CD8-positive, alpha-beta memory T cell (primary cell): ENCODE measurements around the gene NKAIN2. TPM values are rescaled to one million over a fixed set of nuclear protein-coding genes. Genes with fewer than 3 reads are reported as not detected.

Experiments
- CTCF ChIA-PET: fragments of 350-600 bp; sonication (Branson Sonifier 250); formaldehyde crosslinking; loops from one replicate; lab custom pipeline; 2021; ENCODE audit warnings: antibody characterized with exemption; lab: Charles Lee
- POLR2A ChIA-PET: fragments of 350-600 bp; sonication (Branson Sonifier 250); formaldehyde crosslinking; loops from one replicate; lab custom pipeline; 2021; ENCODE audit warnings: antibody characterized with exemption; lab: Charles Lee
- DNase-seq, 5 donors: peaks; one replicate each; pipeline versions ENCODE4 v3.0.0 to v3.0.0-alpha.2; 2020 to 2022; ENCODE audit warnings: mixed read lengths in 1 of 5
- H3K27ac ChIP-seq: one replicate; pipeline ENCODE4 v1.7.0; 2013; ENCODE audit warnings: low read depth, mild to moderate bottlenecking, low read length, moderate library complexity
- H3K27me3 ChIP-seq: 2 replicates; pipeline ENCODE4 v1.7.0; 2013; ENCODE audit warnings: low read length, mild to moderate bottlenecking; ENCODE audit not compliant: insufficient read depth, poor library complexity, severe bottlenecking
- H3K36me3 ChIP-seq: 2 replicates; pipeline ENCODE4 v1.7.0; 2013; ENCODE audit warnings: mild to moderate bottlenecking, low read length, moderate library complexity; ENCODE audit not compliant: insufficient read depth
- H3K4me1 ChIP-seq: 2 replicates; pipeline ENCODE4 v1.7.0; 2013; ENCODE audit warnings: mild to moderate bottlenecking, low read length, moderate library complexity; ENCODE audit not compliant: insufficient read depth
- H3K4me3 ChIP-seq: 2 replicates; pipeline ENCODE4 v1.7.0; 2013; ENCODE audit warnings: mild to moderate bottlenecking, low read length
- H3K9me3 ChIP-seq: 2 replicates; pipeline ENCODE4 v1.7.0; 2013; ENCODE audit warnings: mild to moderate bottlenecking, low read length
- H3K27ac Mint-ChIP-seq, 8 donors: one replicate each; pipeline ENCODE4 v1.8.0; 2020 to 2021; ENCODE audit warnings: mixed read lengths in 8 of 8, mild to moderate bottlenecking in 6 of 8, inconsistent platforms in 3 of 8, moderate library complexity in 3 of 8
- H3K27me3 Mint-ChIP-seq, 2 donors: one replicate each; pipeline ENCODE4 v1.8.0; 2020 to 2021; ENCODE audit warnings: mixed read lengths in 2 of 2, mild to moderate bottlenecking in 1 of 2, moderate library complexity in 1 of 2
- H3K36me3 Mint-ChIP-seq, 3 donors: one replicate each; pipeline ENCODE4 v1.8.0; 2020 to 2021; ENCODE audit warnings: mixed read lengths in 3 of 3, inconsistent platforms in 1 of 3, mild to moderate bottlenecking in 1 of 3
- H3K4me1 Mint-ChIP-seq, 3 donors: one replicate each; pipeline ENCODE4 v1.8.0; 2020 to 2021; ENCODE audit warnings: mixed read lengths in 3 of 3, inconsistent platforms in 1 of 3, mild to moderate bottlenecking in 1 of 3
- H3K4me3 Mint-ChIP-seq, 7 donors: one replicate each; pipeline ENCODE4 v1.8.0; 2020 to 2021; ENCODE audit warnings: mixed read lengths in 7 of 7, mild to moderate bottlenecking in 6 of 7, moderate library complexity in 4 of 7, inconsistent platforms in 2 of 7
- H3K9me3 Mint-ChIP-seq, 5 donors: one replicate each; pipeline ENCODE4 v1.8.0; 2020 to 2022; ENCODE audit warnings: mixed read lengths in 5 of 5, mild to moderate bottlenecking in 3 of 5, moderate library complexity in 2 of 5, inconsistent platforms in 1 of 5
- polyA plus RNA-seq: library from polyadenylated mRNA; unstranded; fragments of 300-500 nt; fragmentation: Illumina TruSeq; gene quantifications from one replicate; pipeline ENCODE4 v1.2.3, GENCODE V29; 2021
- total RNA-seq, 2 experiments: library from RNA; stranded (reverse); gene quantifications; one replicate each; pipeline ENCODE4 v1.2.3, GENCODE V29; 2021

The NKAIN2 gene
- total and polyA plus RNA-seq, 3 experiments from 2014 or later: not detected

- H3K9me3 Mint-ChIP-seq: peaks cover 0 to 9% (median 5%) of the 10 kb centered on the region in 5 donors
- no peak overlapping the region for H3K4me3 Mint-ChIP-seq
- CTCF ChIA-PET: no interaction called here
- no peak overlapping the region for H3K27ac ChIP-seq
- no peaks in the 10 kb centered on the region for H3K27me3 ChIP-seq
- DNase-seq: no peak
- no peaks in the 10 kb centered on the region for H3K4me1 ChIP-seq
- H3K36me3 Mint-ChIP-seq: no peaks in the 10 kb centered on the region
- no peaks in the 10 kb centered on the region for H3K36me3 ChIP-seq
- H3K4me1 Mint-ChIP-seq: no peaks in the 10 kb centered on the region
- no peak overlapping the region for H3K27ac Mint-ChIP-seq
- peaks cover 0 to 2% of the 10 kb centered on the region in 2 donors for H3K27me3 Mint-ChIP-seq
- POLR2A ChIA-PET: no interaction called here
- H3K9me3 ChIP-seq: no peaks in the 10 kb centered on the region
- no peak overlapping the region for H3K4me3 ChIP-seq
These were observed 629.9 kb downstream of the NKAIN2 start for GRCh38 chr6:124433387-124434160.

- Mint-ChIP-seq H3K4me3 (no peak overlapping the region), H3K9me3 (peaks cover 0 to 9% (median 4%) of the 10 kb centered on the region in 5 donors), H3K36me3 (no peaks in the 10 kb centered on the region), H3K27ac (no peak overlapping the region), H3K4me1 (no peaks in the 10 kb centered on the region), H3K27me3 (peaks cover 0 to 2% of the 10 kb centered on the region in 2 donors)
- H3K4me1 ChIP-seq: no peaks in the 10 kb centered on the region
- CTCF ChIA-PET: no interaction called here
- POLR2A ChIA-PET: no interaction called here
- H3K27me3 ChIP-seq: no peaks in the 10 kb centered on the region
- H3K27ac ChIP-seq: no peak overlapping the region
- H3K36me3 ChIP-seq: no peaks in the 10 kb centered on the region
- DNase-seq: no peak
- no peak overlapping the region for H3K4me3 ChIP-seq
- H3K9me3 ChIP-seq: no peaks in the 10 kb centered on the region
These were observed 630.8 kb downstream of the NKAIN2 start for GRCh38 chr6:124434421-124434820.

- no peaks in the 10 kb centered on the region for H3K36me3 ChIP-seq
- no peaks in the 10 kb centered on the region for H3K9me3 ChIP-seq
- H3K4me3 ChIP-seq: no peak overlapping the region
- no peaks in the 10 kb centered on the region for H3K27me3 ChIP-seq
- Mint-ChIP-seq H3K4me1 (no peaks in the 10 kb centered on the region), H3K9me3 (peaks cover 0 to 5% (median 4%) of the 10 kb centered on the region in 5 donors), H3K4me3 (no peak overlapping the region), H3K27me3 (peaks cover 0 to 2% of the 10 kb centered on the region in 2 donors), H3K27ac (no peak overlapping the region), H3K36me3 (no peaks in the 10 kb centered on the region)
- POLR2A ChIA-PET: no interaction called here
- DNase-seq: no peak
- H3K27ac ChIP-seq: no peak overlapping the region
- H3K4me1 ChIP-seq: no peaks in the 10 kb centered on the region
- CTCF ChIA-PET: no interaction called here
These were observed 633.1 kb downstream of the NKAIN2 start for GRCh38 chr6:124436803-124437202.

- no peaks in the 10 kb centered on the region for H3K9me3 ChIP-seq
- H3K4me3 ChIP-seq: no peak overlapping the region
- no peaks in the 10 kb centered on the region for H3K4me1 ChIP-seq
- Mint-ChIP-seq H3K36me3 (no peaks in the 10 kb centered on the region), H3K27me3 (peaks cover 0 to 2% of the 10 kb centered on the region in 2 donors), H3K27ac (no peak overlapping the region), H3K9me3 (peaks cover 0 to 13% (median 2%) of the 10 kb centered on the region in 5 donors), H3K4me3 (no peak overlapping the region), H3K4me1 (no peaks in the 10 kb centered on the region)
- ChIA-PET POLR2A (no interaction called here), CTCF (no interaction called here)
- no peak overlapping the region for H3K27ac ChIP-seq
- DNase-seq: no peak
- no peaks in the 10 kb centered on the region for H3K36me3 ChIP-seq
- no peaks in the 10 kb centered on the region for H3K27me3 ChIP-seq
These were observed 634.9 kb downstream of the NKAIN2 start for GRCh38 chr6:124438546-124439065.

DNA sequence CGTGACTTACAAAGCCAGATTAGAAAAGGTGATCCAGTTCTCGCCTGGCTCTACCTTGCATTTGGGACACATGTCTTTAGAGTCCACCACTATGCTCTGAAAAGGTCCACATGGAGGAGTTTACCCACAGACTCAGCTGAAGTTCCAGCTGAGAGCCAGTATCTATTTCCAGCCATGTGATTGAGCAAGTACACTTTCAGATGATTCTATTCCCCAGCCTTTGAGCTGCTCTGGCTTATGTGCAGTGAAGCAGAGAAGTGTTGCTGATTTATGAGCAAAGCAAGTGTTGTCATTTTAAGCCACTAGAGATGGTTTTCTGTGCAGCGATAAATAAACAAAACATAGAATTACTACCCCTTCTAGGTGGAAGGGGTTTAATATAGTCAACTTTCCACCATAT, 637.8 kb downstream of the NKAIN2 start:
- Mint-ChIP-seq H3K4me3 (no peak overlapping the region), H3K27ac (no peak overlapping the region), H3K9me3 (peaks cover 0 to 13% (median 0%) of the 10 kb centered on the region in 5 donors), H3K4me1 (no peaks in the 10 kb centered on the region), H3K36me3 (no peaks in the 10 kb centered on the region), H3K27me3 (peaks cover 0 to 2% of the 10 kb centered on the region in 2 donors)
- DNase-seq: no peak
- Histone ChIP-seq H3K27me3 (no peaks in the 10 kb centered on the region), H3K36me3 (no peaks in the 10 kb centered on the region), H3K9me3 (no peaks in the 10 kb centered on the region), H3K27ac (no peak overlapping the region), H3K4me3 (no peak overlapping the region), H3K4me1 (no peaks in the 10 kb centered on the region)
- ChIA-PET CTCF (no interaction called here), POLR2A (no interaction called here)

DNA sequence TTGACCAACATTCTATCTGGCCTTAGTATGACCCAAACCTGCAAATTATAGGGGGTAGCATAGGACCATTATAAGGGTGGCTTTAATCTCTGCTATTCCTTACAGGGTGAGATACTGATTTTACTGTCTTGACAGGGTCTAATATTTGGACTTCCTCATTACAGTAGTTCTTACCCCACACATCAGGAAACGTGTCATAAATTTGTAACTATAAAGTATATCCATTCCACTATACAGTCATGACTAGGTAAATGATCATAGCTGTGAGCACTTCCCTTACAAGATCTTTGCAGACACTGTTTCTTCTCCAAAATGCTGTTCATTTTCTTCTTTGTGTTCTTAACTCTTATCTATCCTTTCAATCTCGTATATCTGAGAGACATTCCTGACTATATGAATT, 639.9 kb downstream of the NKAIN2 start:
- H3K4me3 Mint-ChIP-seq: no peak overlapping the region
- H3K9me3 Mint-ChIP-seq: peaks cover 0 to 13% (median 1%) of the 10 kb centered on the region in 5 donors
- no peaks in the 10 kb centered on the region for H3K36me3 Mint-ChIP-seq
- no peak overlapping the region for H3K27ac Mint-ChIP-seq
- ChIA-PET POLR2A (no interaction called here), CTCF (no interaction called here)
- Histone ChIP-seq H3K9me3 (no peaks in the 10 kb centered on the region), H3K27me3 (no peaks in the 10 kb centered on the region), H3K27ac (no peak overlapping the region), H3K36me3 (no peaks in the 10 kb centered on the region), H3K4me3 (no peak overlapping the region), H3K4me1 (no peaks in the 10 kb centered on the region)
- no peak for DNase-seq
- H3K4me1 Mint-ChIP-seq: no peaks in the 10 kb centered on the region
- H3K27me3 Mint-ChIP-seq: no peaks in the 10 kb centered on the region

DNA sequence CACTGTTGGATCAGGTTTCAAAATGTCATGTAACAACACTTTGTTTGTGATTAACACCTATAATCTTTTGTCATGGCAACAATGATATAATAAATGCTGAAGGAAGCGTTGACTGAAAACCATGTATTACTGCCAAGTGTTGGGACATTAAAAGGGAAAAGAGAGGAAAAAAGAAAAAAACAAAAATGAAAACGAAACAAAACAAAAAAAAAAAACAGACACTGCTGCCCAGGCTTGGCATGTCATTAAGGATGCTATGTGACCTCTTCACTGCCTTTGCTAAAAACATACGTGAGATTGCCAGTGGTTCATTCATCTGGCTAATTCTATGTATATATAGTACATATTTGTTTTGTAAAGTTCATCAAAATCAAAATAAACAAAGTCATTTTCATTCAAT, 641.9 kb downstream of the NKAIN2 start:
- Histone ChIP-seq H3K4me3 (no peak overlapping the region), H3K9me3 (no peaks in the 10 kb centered on the region), H3K27me3 (no peaks in the 10 kb centered on the region), H3K27ac (no peak overlapping the region), H3K36me3 (no peaks in the 10 kb centered on the region), H3K4me1 (no peaks in the 10 kb centered on the region)
- Mint-ChIP-seq H3K4me1 (no peaks in the 10 kb centered on the region), H3K4me3 (no peak overlapping the region), H3K36me3 (no peaks in the 10 kb centered on the region), H3K9me3 (peaks cover 0 to 14% (median 1%) of the 10 kb centered on the region in 5 donors), H3K27ac (no peak overlapping the region), H3K27me3 (no peaks in the 10 kb centered on the region)
- CTCF ChIA-PET: no interaction called here
- no peak for DNase-seq
- POLR2A ChIA-PET: no interaction called here

- H3K36me3 ChIP-seq: no peaks in the 10 kb centered on the region
- no peak overlapping the region for H3K4me3 ChIP-seq
- POLR2A ChIA-PET: no interaction called here
- H3K27me3 ChIP-seq: no peaks in the 10 kb centered on the region
- H3K9me3 ChIP-seq: no peaks in the 10 kb centered on the region
- no peak overlapping the region for H3K27ac ChIP-seq
- Mint-ChIP-seq H3K27ac (no peak overlapping the region), H3K4me3 (no peak overlapping the region), H3K9me3 (peaks cover 0 to 15% (median 3%) of the 10 kb centered on the region in 5 donors), H3K36me3 (no peaks in the 10 kb centered on the region), H3K27me3 (no peaks in the 10 kb centered on the region), H3K4me1 (no peaks in the 10 kb centered on the region)
- no peaks in the 10 kb centered on the region for H3K4me1 ChIP-seq
- no peak for DNase-seq
- CTCF ChIA-PET: no interaction called here
These were observed 643.3 kb downstream of the NKAIN2 start for GRCh38 chr6:124446961-124447360.
